ENCODE data around the gene USP19.

DNA sequence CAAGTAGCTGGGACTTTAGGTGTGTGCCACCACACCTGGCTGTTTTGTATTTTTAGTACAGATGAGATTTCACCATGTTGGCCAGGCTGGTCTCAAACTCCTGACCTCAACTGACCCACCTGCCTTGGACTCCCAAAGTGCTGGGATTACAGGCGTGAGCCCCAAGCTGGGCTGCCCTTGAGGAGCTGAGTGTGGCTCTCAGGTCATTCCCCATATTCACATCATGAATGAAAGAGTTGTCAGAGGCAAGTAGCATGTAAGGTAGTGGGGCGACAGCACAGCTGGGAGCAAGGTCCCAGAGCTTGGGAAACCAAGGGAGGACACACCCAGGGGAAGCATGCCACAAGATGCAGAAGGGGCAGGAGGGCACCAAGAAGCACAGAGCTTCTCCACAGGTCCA, 40.6 kb upstream of the USP19 start:
- no peak for TF ChIP-seq YY1 (IDR thresholded peaks at IDR 0.05; ENCODE audit: insufficient read depth, insufficient read length)
- TF ChIP-seq ZNF274 (IDR thresholded peaks at IDR 0.05; ENCODE audit: low read depth, low read length), result no peak
- TF ChIP-seq SUZ12 (IDR thresholded peaks at IDR 0.05; ENCODE audit: extremely low read depth, insufficient read depth, insufficient read length), result no peak
